ENCODE data around the gene NAB1.
A peak's percentile ranks its signal among the peaks of the same experiment; 100 is the strongest.
"Not testable (repeated sequence)": the region's sequence is repeated elsewhere in the genome, so short reads cannot be mapped to it uniquely, and the experiment has no call there.

Gene NAB1

DNA sequence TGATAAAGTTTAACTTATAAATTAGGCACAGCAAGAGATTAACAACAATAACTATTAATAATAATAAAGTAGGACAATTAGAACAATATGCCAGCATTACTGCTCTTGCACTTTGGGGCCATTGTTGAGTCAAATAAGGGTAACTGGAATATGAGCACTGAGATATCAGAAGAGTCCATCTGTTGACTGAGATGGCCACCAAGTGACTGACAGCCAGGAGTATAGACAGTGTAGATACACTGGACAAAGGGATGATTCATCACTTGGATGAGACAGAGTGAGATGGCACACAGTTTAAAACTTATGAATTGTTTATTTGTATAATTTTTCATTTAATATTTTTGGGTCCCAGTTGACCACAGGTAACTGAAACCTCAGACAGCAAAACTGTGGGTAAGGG lies 20.0 kb downstream of the NAB1 start:
- no peak for DNase-seq (ENCODE audit: low spot score)

GRCh38 chr2:190670182-190670946 lies 21.5 kb downstream of the NAB1 start:
- DNase-seq (ENCODE audit: low spot score): no peak

- DNase-seq (ENCODE audit: low spot score): no peak
Measured at GRCh38 chr2:190674966-190675650, 26.2 kb downstream of the NAB1 start.

DNA sequence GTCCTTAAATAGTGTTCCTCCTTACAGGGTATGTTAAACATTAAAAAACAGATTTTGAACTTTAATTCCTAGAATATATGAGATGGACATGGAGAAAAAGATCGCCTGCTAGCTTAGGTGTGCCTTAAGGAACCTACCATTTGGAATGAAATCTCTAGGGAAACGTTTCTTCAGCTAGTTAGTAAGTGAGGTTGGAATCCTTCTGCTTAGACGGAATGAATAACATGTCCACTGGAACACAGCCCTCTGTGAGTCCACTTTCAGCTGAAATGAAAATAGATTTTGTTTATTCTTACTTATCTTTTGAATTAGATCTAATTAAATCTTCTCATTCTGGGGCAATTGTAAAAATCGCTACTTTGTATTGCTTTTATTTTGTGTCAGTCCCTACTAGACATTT lies 28.4 kb downstream of the NAB1 start:
- DNase-seq (ENCODE audit: low spot score): no peak

DNA sequence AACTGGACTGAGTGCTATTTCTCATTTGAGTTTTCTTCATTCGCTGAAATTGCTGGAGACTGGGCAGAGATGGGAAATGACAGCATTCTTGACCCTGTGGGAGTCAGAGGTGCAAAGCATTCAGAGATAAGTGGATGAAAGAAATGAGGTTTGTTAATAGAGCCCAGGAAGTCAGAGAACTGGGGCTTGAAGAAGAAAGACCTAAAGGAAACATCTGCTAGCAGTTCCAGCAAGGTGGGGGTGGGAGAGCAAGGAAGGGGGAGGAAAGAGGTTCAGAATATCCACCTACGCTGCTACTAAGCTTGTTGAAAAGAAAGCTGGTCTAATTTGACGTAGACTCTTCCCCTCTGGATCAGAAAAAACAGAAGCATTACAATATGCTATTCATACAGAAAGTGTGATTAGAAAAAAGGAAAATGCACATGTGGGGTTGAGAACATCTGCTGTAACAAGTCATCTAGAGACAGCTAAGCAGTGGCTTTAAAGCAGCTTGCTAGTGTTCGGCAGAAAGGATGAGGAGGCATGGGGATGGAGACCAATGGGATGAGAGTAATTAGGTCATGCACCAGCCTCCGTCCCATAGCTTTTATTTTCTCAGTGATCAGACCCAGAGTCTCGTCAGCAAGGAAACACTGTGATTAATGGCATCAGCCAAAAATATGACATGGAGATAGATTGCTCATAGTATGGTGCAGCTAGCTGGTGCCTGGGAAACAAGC lies 29.7 kb downstream of the NAB1 start:
- no peak for DNase-seq (ENCODE audit: low spot score)

DNA sequence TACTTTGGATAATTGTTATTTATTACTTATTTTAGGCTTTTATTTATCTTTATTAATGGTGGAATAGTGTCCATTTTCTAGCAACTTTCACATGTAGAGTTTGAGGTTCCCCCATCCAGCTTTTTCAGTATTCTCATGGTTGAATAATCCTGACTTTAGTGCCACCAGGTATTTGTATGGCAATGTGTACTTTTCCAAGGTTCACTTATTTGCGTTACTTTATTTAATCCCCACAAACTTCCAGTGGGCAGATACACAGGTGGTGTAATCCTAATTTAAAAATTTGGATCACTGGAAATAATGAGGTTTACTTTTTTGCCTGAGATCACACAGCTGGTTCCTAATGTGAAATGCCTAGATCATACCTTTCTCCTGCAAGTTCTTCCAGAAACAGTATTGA lies 30.5 kb downstream of the NAB1 start:
- DNase-seq (ENCODE audit: low spot score): no peak

DNA sequence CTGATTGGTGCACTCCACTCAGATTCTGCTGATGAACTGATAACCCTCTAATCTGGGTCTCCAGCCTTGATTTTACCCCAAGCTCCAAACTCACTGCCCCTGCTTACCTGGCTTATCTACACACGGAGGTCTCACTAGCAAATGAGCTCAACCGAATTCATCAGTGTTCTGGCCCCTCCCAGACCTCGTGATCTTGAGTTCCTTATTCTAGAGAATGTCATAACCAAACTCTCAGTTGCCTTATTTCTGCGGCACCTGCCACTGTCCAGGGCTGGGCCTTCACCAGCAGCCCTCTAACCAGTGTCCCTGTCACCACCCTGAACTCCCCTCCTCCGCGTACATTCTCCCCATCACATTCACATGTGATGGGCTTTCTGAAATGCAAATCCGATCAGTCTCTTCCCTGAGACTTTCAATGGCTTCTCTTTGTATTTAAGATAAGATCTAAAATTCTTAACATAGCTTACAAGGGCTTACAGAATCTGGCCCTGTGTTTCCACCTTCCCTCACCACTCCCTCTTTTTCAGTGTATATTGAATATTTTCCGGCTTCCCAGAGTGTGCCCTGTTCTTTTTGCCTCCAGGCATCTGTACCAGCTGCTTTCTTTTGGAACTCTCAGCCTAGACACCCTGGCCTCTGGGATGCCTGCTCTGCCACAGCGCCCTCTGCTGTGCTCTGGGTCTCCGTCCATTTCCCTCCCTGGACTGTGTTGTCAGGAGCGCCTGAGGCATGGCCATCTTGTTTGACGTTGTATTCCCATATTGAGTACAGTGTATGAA lies 31.1 kb downstream of the NAB1 start:
- peak; percentile 45 for DNase-seq (ENCODE audit: low spot score)

DNA sequence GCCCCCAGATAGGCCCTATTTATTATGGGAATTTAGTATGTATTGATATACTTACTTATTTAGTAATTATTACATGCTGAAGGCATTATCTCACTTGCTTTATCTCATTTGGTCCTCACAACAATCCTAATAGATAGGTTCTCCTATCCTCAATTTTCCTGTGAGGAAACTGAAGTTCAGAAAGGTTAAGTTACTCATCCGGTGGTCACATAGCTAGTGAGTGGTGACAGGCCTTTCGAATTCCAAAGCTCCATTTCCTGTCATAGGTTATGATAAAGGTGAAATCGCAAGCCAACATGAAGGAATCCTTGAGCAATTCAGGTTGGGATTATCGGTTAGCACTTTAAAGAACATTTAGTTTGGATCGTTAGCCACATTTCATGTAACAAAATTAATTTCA lies 33.3 kb downstream of the NAB1 start:
- no peak for DNase-seq (ENCODE audit: low spot score)

- no peak for DNase-seq (ENCODE audit: low spot score)
Measured at GRCh38 chr2:190683802-190684201, 34.9 kb downstream of the NAB1 start.

GRCh38 chr2:190684931-190685330 lies 36.0 kb downstream of the NAB1 start:
- no peak for DNase-seq (ENCODE audit: low spot score)

GRCh38 chr2:190685333-190685732 lies 36.5 kb downstream of the NAB1 start:
- DNase-seq (ENCODE audit: low spot score): no peak

DNA sequence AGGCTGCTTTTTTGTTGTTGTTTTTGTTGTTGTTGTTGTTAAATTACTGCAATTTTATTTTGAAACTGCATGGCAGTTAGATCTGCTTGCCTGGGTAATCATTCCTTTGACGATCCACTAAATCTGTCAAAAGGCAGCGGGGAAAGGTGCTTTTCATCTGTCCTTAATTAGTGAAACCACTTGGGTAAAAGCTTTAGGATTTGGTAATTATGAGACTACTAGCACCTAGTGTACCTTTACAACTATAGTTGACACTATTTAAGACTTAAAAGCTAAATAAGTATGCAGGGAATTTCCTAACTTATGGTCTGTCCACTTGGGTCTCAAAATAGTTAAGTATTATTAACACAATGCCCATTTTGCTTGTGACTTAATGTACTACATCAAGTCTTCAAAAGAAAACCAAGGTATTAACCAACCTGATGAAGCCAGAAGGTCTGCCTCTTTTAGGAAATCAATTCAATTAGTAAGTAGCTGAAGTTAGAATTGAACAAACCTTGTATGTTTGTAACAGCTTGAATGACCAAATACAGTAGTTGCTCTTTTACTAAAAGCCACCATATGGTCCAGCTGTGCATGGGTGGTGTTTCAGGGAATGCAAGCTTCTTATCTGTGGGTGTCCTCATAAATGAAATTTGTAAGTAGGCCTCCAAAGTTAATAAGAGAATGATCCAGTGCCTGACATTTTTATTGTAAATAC lies 44.8 kb downstream of the NAB1 start:
- no peak for DNase-seq (ENCODE audit: low spot score)

DNA sequence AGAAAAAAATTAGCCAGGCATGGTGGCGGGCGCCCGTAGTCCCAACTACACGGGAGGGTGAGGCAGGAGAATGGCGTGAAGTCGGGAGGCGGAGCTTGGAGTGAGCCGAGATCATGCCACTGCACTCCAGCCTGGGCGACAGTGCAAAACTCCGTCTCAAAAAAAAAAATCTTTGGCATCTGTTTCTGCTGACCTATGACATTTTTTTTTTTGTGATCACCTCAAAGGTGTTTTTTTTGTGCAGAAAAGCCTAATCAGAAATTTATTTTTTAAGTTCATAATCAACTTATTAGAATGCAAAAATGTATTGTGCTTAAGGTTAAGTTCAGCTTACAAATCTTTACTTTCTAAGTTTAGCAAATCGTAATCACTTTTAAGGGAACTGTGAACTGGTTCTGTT lies 45.6 kb downstream of the NAB1 start:
- no peak for DNase-seq (ENCODE audit: low spot score)

- no peak for DNase-seq (ENCODE audit: low spot score)
Measured at GRCh38 chr2:190695739-190696138, 46.9 kb downstream of the NAB1 start.

GRCh38 chr2:190696792-190697398 lies 48.0 kb downstream of the NAB1 start:
- no peak for DNase-seq (ENCODE audit: low spot score)

DNA sequence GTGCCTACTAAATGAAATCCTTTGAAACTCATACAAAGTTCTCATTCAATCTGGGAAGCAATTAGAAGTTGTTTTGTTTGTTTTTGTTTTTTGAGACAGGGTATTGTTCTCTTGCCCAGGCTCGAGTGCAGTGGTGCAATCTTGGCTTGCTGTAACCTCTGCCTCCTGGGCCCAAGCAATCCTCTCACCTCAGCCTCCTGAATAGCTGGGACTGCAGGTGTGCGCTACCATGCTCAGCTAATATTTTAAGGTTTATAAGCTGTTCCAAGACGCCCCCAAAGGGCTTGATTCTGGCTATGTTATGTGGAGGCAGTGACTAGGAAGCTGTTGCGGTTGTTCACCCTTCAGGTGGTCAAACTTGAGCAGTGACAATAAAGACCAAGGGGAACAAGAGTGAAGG lies 48.5 kb downstream of the NAB1 start:
- DNase-seq (ENCODE audit: low spot score): no peak

DNA sequence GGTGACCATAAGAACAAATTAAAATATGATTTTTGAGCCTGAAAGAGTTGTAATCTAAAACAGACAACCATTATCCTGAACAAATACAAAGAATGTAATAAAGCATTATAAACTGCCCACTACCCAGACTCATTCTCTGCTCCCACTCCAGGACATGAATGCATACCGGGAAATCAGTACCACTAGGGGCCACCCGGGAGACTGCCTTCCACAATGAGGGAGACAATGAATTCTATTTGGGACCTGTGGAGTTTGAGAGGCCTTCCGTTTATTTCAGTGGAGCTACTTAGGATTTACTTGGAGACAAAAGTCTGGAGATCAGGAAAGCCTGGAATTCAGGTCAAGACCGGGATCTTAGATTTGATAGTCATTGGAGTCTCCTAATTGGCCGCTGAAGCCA lies 50.0 kb downstream of the NAB1 start:
- DNase-seq (ENCODE audit: low spot score): no peak

GRCh38 chr2:190701586-190701985 lies 52.7 kb downstream of the NAB1 start:
- no peak for DNase-seq (ENCODE audit: low spot score)

- no peak for DNase-seq (ENCODE audit: low spot score)
Measured at GRCh38 chr2:190705280-190705679, 56.4 kb downstream of the NAB1 start.

- DNase-seq (ENCODE audit: low spot score): no peak
Measured at GRCh38 chr2:190707726-190708125, 58.8 kb downstream of the NAB1 start.

DNA sequence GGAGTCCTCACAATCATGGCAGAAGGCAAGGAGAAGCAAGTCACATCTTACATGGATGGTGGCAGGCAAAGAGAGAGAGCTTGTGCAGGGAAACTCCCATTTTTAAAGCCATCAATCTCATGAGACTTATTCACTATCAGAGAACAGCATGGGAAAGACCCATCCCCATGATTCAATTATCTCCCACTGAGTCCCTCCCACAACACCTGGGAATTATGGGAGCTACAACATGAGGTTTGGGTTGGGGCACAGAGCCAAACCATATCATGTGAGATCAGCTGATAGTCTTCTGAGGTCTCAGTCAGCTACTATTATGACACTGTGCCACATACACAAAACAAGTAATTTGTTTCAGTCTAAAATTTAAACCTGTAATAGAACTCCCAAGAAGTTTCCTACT lies 59.8 kb downstream of the NAB1 start:
- not testable (repeated sequence) for DNase-seq (ENCODE audit: low spot score)

Measured in SK-N-DZ (cell line).